Panc1 (cell line): ENCODE measurements around the gene CYSTM1. TPM values are rescaled to one million over a fixed set of nuclear protein-coding genes. Genes with fewer than 3 reads are reported as not detected.

Source experiments
- ATAC-seq: fragments of 200-7000 bp; cut with Tn5 transposase; 2 replicates; pipeline ENCODE4 v1.9.1; 2020; ENCODE audit warnings: mild to moderate bottlenecking, moderate library complexity
- BruUV-seq: library from RNA; stranded (reverse); fragments of 400-500 nt; replicated peaks from 2 replicates; lab custom pipeline; 2021; lab: Mats Ljungman, UMichigan
- CTCF ChIA-PET: fragments of 300-600 bp; sonication (Branson Sonifier 250); formaldehyde crosslinking; loops from one replicate; lab custom pipeline; 2022; ENCODE audit warnings: antibody characterized with exemption; lab: Charles Lee
- POLR2A ChIA-PET: fragments of 300-600 bp; sonication (Branson Sonifier 250); formaldehyde crosslinking; loops from one replicate; lab custom pipeline; 2022; ENCODE audit warnings: antibody characterized with exemption; lab: Charles Lee
- DNase-seq: peaks from one replicate; pipeline ENCODE4 v3.0.0-alpha.2; 2010; ENCODE audit warnings: low read depth, low spot score
- H3K27ac ChIP-seq: 2 replicates; pipeline ENCODE4 v1.5.1; 2011; ENCODE audit warnings: mild to moderate bottlenecking, low read length, inconsistent platforms
- H3K27me3 ChIP-seq: fragments of 200-500 bp; sonication (Bioruptor generic); 2 replicates; pipeline ENCODE4 v1.6.0; 2014; ENCODE audit warnings: low read length, inconsistent platforms; ENCODE audit not compliant: control insufficient read depth, insufficient read depth
- H3K36me3 ChIP-seq: fragments of 200-500 bp; sonication (Bioruptor generic); 2 replicates; pipeline ENCODE4 v1.5.1; 2014; ENCODE audit warnings: inconsistent platforms, mild to moderate bottlenecking, low read length, moderate library complexity; ENCODE audit not compliant: control insufficient read depth, insufficient read depth
- H3K4me1 ChIP-seq: 2 replicates; pipeline ENCODE4 v1.5.1; 2011; ENCODE audit warnings: inconsistent platforms, mild to moderate bottlenecking, low read length, moderate library complexity; ENCODE audit not compliant: control insufficient read depth, insufficient read depth
- H3K4me3 ChIP-seq, 2 experiments: 2 replicates each; pipeline ENCODE4 v1.5.1; 2011 to 2012; ENCODE audit warnings: low read depth in 2 of 2, low read length in 2 of 2, mild to moderate bottlenecking in 2 of 2, inconsistent platforms in 1 of 2, moderate library complexity in 1 of 2
- H3K9me3 ChIP-seq: fragments of 200-500 bp; sonication (Bioruptor generic); 2 replicates; pipeline ENCODE4 v1.5.1; 2014; ENCODE audit warnings: low read depth, mild to moderate bottlenecking, inconsistent platforms, low read length, moderate library complexity; ENCODE audit not compliant: control insufficient read depth, insufficient read depth
- CTCF ChIP-seq: fragments of 450-650 bp; IDR thresholded peaks from 2 replicates; pipeline ENCODE4 v1.5.1; 2017; ENCODE audit warnings: mild to moderate bottlenecking
- POLR2AphosphoS5 ChIP-seq: IDR thresholded peaks from 2 replicates; pipeline ENCODE4 v1.6.1; 2012; ENCODE audit warnings: mild to moderate bottlenecking, low read depth, low read length, moderate library complexity
- REST ChIP-seq, 2 experiments: IDR thresholded peaks; 2 replicates each; pipeline ENCODE4 v1.6.1; 2011 to 2012; ENCODE audit warnings: low read depth in 2 of 2, control low read depth in 1 of 2, low read length in 1 of 2, mild to moderate bottlenecking in 1 of 2, moderate library complexity in 1 of 2; ENCODE audit not compliant: insufficient read depth in 1 of 2
- SIN3A ChIP-seq: IDR thresholded peaks from 2 replicates; pipeline ENCODE4 v1.6.1; 2012; ENCODE audit warnings: low read depth, mild to moderate bottlenecking, low read length, moderate library complexity, borderline replicate concordance; ENCODE audit not compliant: insufficient read depth
- TCF7L2 ChIP-seq: IDR thresholded peaks from 2 replicates; pipeline ENCODE4 v1.6.1; 2011; ENCODE audit warnings: mild to moderate bottlenecking, low read depth, low read length, inconsistent platforms
- in situ Hi-C: cut with HindIII; loops from 2 replicates; pipeline ENCODE4 v1.10.0; 2016; ENCODE audit warnings: low sequenced_read_pairs, low pct_unique_long_range_greater_than_20kb
- intact Hi-C: fragments of 100-400 bp; cut with micrococcal nuclease; formaldehyde crosslinking; loops from one replicate; pipeline ENCODE4 v1.10.0; 2022; ENCODE audit not compliant: unreplicated experiment
- total RNA-seq: library from RNA; stranded (reverse); gene quantifications from one replicate; pipeline ENCODE4 v1.2.1, GENCODE V29; 2021; ENCODE audit not compliant: unreplicated experiment

The CYSTM1 gene
- total RNA-seq, 1 experiment from 2014 or later: 126 TPM

DNA sequence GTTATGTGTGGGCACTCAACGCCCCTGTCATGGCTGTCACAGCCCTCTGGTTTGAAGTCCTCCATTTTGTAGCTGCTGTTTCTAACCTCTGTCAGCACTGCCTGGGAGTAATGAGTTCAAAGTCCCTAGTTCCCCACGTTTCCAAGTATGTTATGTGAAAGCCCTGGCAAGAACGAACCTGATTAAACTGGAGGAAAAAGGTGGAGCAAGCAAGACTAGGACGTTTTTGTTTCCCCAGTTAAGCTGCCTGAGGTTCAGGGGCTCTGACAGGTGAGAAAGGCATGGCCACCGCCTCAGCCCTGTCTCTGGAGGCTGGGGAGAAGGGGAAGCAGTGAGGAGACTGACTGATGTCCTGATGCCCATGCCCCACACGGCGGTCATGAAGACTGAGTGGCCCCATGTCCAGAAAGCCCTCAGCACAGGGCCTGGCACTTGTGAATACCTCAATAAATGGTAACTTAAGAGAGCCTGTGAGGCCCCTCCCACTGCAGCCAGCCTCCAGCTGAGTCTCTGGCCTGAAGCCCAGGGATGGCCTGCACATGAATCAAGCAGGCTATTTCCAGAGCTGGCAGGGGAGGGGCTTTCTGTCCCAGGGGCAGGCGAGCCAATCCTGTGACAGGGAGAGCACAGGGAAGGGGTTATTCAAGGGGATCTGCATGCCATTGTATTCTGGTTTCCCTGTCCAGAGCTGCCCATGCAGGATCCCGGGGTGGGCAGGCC is 66.2 kb downstream of the CYSTM1 start:
- H3K27me3 ChIP-seq: no peaks in the 10 kb centered on the region
- no TSS peak for BruUV-seq
- no peaks in the 10 kb centered on the region for H3K36me3 ChIP-seq
- ChIA-PET CTCF (interaction anchor here (1.0 to 2.3 kb wide), 4 partner anchors 105 to 118 kb away, joined by 3 to 20 read pairs (median 10); partner anchors contain the start of gene HBEGF), POLR2A (interaction anchor here (1.1 kb wide), 1 partner anchor 118 kb away, joined by 3 read pairs; no protein-coding TSS in a partner anchor)
- no peaks in the 10 kb centered on the region for H3K9me3 ChIP-seq
- ATAC-seq (peak; percentile 31), DNase-seq (peak; percentile 58)
- intact Hi-C loops: no loop called here
- H3K4me3 ChIP-seq: no peak overlapping the region
- peaks cover 27% of the 10 kb centered on the region for H3K4me1 ChIP-seq
- H3K27ac ChIP-seq: no peak overlapping the region
- TF ChIP-seq REST (IDR thresholded peaks at IDR 0.05; ENCODE audit: insufficient read depth in 1 of 2, low read depth in 2 of 2, low read length in 1 of 2) (no peak), SIN3A (no peak), CTCF (no peak), POLR2AphosphoS5 (no peak; the same call in 1 of the 2 replicates), TCF7L2 (no peak)
- in situ Hi-C loops: no loop called here

- POLR2A ChIA-PET: no interaction called here
- DNase-seq: no peak
- intact Hi-C loops: no loop called here
- H3K27ac ChIP-seq: no peak overlapping the region
- no TSS peak for BruUV-seq
- CTCF ChIA-PET: interaction anchor here (0.6 to 4.8 kb wide), 3 partner anchors 44 to 113 kb away, joined by 3 to 79 read pairs (median 7); partner anchors contain the start of gene HBEGF
- H3K9me3 ChIP-seq: no peaks in the 10 kb centered on the region
- peak; percentile 42 for TF ChIP-seq CTCF
- no peak for TF ChIP-seq SIN3A
- no peaks in the 10 kb centered on the region for H3K27me3 ChIP-seq
- H3K4me3 ChIP-seq: no peak overlapping the region
- in situ Hi-C loops: no loop called here
- no peaks in the 10 kb centered on the region for H3K36me3 ChIP-seq
- no peak for ATAC-seq
- H3K4me1 ChIP-seq: peaks cover 36% of the 10 kb centered on the region
Measured at GRCh38 chr5:140242099-140242498, 67.1 kb downstream of the CYSTM1 start.
